ENCODE data around the gene SYT17. TPM values are rescaled to one million over a fixed set of nuclear protein-coding genes. Genes with fewer than 3 reads are reported as not detected.

SYT17 gene
- total RNA-seq, 1 donor from 2014 or later: 7.7 TPM

DNA sequence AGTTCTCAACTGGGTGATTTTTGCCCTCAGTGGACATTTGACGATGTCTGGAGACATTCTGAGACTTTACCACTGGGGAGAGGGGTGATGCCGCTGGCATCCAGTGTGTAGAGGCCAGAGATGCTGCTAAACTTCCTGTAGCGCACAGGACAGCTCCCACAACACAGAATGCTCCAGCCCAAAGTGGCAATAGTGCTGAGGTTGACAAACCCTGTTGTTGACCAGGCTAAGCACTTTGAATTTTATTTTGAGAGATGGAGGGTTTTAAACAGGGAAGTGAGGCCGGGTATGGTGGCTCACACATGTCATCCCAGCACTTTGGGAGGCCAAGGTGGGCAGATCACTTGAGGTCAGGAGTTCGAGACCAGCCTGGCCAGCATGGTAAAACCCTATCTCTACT, 44.0 kb downstream of the SYT17 start:
- ATAC-seq: no peak
- DNase-seq (ENCODE audit: low spot score): no peak

DNA sequence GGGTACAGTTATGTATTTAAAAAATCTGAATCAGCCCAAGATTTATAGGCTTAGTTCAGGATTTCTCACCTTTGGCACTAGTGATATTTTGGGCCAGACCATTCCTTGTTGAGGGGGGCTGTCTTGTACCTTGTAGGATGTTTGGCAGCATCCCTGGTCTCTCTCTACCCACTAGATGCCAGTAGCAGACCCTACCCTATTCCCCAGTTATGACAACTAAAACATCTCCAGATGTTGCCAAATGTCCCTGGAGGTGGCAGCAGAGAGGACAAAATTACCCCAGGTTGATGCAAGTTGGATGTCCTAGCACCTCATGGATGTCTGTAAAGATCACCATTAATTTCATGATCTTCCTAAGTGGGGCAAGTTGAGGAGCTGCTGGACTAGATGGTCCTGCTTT, 45.8 kb downstream of the SYT17 start:
- peak; percentile 39 for ATAC-seq
- no peak for DNase-seq (ENCODE audit: low spot score)

GRCh38 chr16:19215705-19216104, 47.7 kb downstream of the SYT17 start:
- no peak for DNase-seq (ENCODE audit: low spot score)
- ATAC-seq: no peak

DNA sequence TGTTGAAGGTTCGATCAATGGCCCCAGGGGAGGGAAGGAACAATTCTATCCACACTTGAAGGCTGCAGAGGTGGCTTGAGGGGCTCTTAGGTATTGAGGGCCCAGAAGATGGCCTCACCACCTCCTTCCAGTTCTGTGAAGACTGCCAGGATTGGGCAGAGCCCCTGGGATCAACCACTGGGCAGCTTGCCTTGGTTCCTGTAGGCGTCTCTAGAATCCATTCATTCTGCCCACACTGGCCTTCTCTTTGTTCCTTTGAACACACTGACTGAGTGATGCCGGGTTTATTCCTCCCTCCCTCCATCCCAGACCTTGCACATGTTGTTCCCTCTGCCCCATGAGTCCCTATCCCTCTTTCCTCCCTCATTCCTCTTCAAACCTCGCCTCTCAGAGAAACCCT, 50.5 kb downstream of the SYT17 start:
- no peak for DNase-seq (ENCODE audit: low spot score)
- no peak for ATAC-seq

- no peak for DNase-seq (ENCODE audit: low spot score)
- ATAC-seq: no peak
Observed at GRCh38 chr16:19219836-19220235, 51.8 kb downstream of the SYT17 start.

DNA sequence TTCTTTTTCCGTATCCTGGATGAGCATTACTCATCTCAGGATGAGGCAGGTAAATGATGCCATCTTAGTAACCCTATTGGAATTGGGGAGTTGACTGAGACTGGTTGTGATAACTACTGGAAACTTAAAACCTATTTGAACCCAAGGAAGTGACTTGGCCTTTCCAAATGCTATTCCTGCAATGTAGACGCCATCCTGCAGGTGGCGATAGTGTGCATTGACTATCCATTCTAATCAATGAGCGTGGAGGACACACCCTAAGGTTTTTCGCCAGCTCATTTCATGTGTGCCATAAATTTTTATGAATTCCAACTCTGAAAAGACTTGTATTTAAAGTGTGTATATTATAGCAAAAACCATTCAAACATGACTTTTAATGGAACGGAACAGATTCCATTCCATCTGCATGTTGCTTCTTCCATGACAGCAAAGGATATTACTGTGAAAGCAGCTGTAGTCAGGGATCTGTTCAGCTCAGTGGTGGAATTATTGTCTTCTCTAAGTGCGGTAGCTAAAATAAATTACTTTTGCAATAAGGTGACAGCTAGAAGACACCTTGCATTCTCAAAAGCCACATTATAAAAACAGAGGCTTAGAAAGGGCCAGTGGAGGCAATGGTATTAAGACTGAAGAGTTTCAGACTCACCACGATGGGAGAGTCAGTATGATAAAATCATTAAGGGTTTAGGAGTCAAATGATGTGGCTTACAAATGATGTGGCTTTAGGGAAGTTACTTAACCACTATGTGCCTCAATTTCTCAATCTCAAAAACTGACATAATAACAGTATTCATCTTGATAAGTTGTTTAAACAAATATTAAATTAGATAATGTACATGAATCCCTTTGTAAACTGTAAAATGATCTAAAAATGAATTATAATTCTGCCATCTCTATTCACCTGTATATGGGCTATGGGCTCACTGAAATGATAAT, 55.5 kb downstream of the SYT17 start:
- DNase-seq (ENCODE audit: low spot score): no peak
- ATAC-seq: peak; percentile 58

DNA sequence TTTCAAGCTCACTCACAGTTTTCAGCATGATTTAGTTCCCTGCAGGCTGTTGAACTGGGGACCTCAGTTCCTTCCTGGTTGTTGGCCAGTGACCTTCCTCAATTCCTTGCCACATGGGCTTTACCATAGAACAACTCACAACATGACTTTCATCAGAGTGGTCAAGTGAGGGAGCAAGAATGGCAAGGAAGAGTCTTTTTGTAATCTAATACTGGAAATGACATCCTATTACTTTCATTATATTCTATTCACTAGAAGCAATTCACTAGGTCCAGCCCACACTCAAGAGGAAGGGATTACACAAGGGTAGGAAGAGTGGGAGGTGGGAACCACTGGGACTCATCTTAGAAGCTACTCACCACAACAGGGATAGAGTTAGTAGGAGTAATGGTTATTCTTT, 57.6 kb downstream of the SYT17 start:
- no peak for ATAC-seq
- no peak for DNase-seq (ENCODE audit: low spot score)

- no peak for DNase-seq (ENCODE audit: low spot score)
Observed at GRCh38 chr16:19227643-19228042, 59.6 kb downstream of the SYT17 start.

GRCh38 chr16:19228052-19228451, 60.0 kb downstream of the SYT17 start:
- DNase-seq (ENCODE audit: low spot score): no peak
- ATAC-seq: no peak

More at GRCh38 chr16:19227643-19228042, 59.6 kb downstream of the SYT17 start:
- ATAC-seq: no peak

DNA sequence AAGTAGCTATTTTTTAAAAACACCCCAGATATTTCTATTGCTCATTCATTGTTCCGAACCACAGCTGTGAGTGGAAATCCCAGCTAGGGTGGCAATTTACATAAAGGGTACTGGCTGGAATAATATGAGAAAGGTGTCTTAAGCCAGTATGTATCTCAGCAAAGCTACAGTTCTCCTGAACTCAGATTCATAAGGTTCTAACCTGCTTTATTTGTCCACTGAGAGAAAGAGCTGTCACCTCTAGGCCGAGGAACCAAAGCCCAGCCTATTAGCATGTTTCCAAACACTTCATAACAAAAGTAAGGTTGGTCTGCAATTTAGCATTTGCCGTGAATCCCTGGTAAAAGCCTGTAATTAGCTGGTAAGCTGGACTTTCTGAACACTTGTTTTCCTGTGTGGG, 60.5 kb downstream of the SYT17 start:
- ATAC-seq (no peak), DNase-seq (ENCODE audit: low spot score) (no peak)

- no peak for DNase-seq (ENCODE audit: low spot score)
- ATAC-seq: no peak
Observed at GRCh38 chr16:19230575-19230974, 62.5 kb downstream of the SYT17 start.

DNA sequence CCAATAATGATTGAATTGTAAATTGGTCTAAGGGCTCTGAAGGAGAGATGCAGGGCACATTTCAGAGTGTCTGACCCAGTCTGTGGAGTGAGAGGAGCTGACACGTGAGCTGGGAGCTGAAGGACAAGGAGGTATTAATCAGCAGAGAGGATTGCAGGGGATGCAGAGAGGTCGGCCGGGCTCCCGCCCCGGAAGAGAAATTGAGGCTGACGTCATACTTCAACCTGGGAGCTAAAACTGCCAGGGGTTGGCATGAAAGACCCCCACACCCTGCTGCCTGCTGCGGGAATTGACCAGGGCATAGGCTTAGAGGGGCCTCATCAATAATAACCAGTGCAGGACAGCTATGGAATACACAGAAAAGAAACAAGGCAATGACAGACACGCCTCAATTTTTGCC, 63.8 kb downstream of the SYT17 start:
- DNase-seq (ENCODE audit: low spot score) (no peak), ATAC-seq (no peak)

- DNase-seq (ENCODE audit: low spot score): no peak
- ATAC-seq: no peak
Observed at GRCh38 chr16:19232988-19233387, 64.9 kb downstream of the SYT17 start.

DNA sequence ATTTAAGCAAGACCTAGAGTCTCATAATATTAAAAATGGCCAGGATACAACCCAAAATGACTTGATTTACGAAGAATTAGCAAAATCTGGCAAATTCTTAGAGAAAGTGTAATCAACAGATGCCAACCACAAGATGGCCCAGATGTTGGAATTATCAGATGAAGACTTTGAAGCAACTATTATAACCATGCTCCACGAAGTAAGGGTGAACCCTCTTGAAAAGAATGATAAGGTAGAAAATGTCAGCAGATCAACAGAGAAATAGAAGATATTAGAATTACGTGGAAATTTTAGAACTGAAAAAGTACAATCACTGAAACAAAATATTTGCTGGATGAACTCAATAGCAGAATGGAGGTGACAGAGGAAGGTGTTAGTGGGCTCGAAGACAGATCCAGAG, 67.4 kb downstream of the SYT17 start:
- DNase-seq (ENCODE audit: low spot score) (no peak), ATAC-seq (no peak)

DNA sequence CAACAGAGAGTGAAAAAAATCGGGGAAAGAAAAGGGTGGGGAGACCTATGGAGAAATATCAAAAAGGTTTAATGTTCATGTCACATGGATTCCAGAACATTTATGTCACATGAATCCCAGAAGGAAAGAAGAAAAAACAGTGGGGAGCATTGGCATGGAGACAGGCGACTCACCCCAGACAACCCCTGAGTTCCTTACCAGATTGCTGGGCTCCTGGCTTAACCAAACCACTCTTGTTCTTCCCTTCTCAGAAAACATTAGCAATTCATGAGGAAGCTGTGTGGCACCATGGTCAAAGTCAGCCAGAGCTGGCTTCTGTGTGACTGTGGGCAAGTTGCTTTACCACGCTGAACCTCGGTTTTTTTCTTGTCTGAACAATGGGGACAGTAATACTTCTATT, 67.8 kb downstream of the SYT17 start:
- no peak for DNase-seq (ENCODE audit: low spot score)
- ATAC-seq: no peak

GRCh38 chr16:19236561-19237209, 68.6 kb downstream of the SYT17 start:
- ATAC-seq: no peak
- DNase-seq (ENCODE audit: low spot score): no peak

GRCh38 chr16:19238406-19238805, 70.4 kb downstream of the SYT17 start:
- ATAC-seq (no peak), DNase-seq (ENCODE audit: low spot score) (no peak)

- DNase-seq (ENCODE audit: low spot score) (no peak), ATAC-seq (no peak)
Observed at GRCh38 chr16:19239511-19240155, 71.6 kb downstream of the SYT17 start.

DNA sequence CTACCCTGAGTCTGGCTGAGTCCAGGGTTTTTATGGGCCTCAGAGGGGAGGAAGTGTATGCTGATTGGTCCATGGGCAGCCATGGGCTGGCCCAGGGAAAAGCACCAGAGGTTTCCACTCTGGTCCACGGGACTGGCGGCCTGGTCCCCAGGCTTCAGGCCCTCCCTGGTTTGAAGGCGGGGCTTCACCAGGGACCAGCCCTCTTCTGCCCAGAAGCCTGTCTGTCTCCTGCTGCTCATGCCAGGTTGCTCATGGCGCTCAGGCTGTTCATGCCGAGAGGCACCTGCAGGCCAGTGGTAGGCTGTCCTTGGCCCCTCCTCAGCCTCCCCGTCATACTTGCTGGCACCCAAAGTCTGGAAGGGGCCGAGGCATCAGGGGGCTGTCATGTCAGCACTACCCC, 72.5 kb downstream of the SYT17 start:
- ATAC-seq (no peak), DNase-seq (ENCODE audit: low spot score) (no peak)

DNA sequence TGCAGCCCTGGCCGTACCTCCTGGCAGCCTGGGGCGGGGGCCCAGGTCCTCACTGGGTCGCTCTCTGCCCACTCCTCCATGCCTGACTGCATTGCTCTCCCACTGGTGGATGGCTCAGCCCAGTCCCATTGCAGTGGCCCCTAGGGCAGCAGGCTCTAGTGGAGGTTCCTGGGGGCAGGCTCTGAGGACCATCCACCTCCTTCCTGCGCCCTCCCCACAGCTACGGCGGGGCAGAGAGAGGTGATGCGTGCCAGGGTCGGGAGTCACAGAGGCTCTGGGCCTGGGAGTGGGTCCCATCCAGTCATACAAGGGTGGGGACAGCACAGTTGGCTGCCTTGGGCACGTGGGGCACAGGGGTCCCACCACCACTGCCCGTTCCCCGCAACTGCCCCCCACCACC, 73.5 kb downstream of the SYT17 start:
- ATAC-seq: no peak
- DNase-seq (ENCODE audit: low spot score): no peak

DNA sequence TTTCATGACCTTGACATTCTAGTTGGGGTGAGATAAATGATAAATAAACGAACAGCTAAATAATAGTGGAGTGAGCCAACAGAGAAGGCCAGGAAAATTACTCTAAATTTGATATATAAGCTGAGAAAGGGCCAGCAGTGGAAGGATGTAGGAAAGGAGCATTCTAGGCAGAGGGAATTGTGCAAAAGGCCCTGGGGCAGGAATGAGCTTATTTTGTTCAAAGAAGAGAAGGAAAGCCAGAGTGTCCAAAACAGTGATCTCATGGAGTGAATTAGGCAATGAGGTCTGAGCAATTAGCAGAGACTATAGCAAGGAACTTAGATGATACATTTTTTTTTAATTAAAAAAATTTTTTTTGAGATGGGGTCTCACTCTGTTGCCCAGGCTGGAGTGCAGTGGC, 74.1 kb downstream of the SYT17 start:
- ATAC-seq: no peak
- DNase-seq (ENCODE audit: low spot score): no peak

All from left lobe of liver (tissue), 2 donors.